A549 (cell line): ENCODE data around the gene PPA1.

Source experiments
- CTCF ChIP-seq: fragments of >200 bp; sonication (Bioruptor Twin); formaldehyde crosslinking; IDR thresholded peaks from 3 replicates; pipeline ENCODE4 v1.5.1; 2016
- EP300 ChIP-seq, 2 experiments: fragments of >200 bp; sonication (Bioruptor Twin); formaldehyde crosslinking; IDR thresholded peaks; 2 replicates in 1 of 2; 3 replicates in 1 of 2; pipeline ENCODE4 v1.6.1; 2016 to 2017
- GATA3 ChIP-seq: IDR thresholded peaks from 2 replicates; pipeline ENCODE4 v1.6.1; 2012; ENCODE audit warnings: borderline replicate concordance
- HDAC2 ChIP-seq: fragments of 200-600 bp; sonication (generic); IDR thresholded peaks from 2 replicates; pipeline ENCODE4 v1.6.1; 2016
- HOXB13 ChIP-seq: fragments of 250-450 bp; sonication (Bioruptor Pico); IDR thresholded peaks from 2 replicates; pipeline ENCODE4 v1.5.0; 2020; ENCODE audit warnings: low read depth, mild to moderate bottlenecking, moderate library complexity
- RAD21 ChIP-seq, 2 experiments: fragments of >200 bp in 1 of 2; sonication (Bioruptor Twin) in 1 of 2; formaldehyde crosslinking in 1 of 2; IDR thresholded peaks in 1 of 2; conservative IDR thresholded peaks in 1 of 2; 2 replicates in 1 of 2; 3 replicates in 1 of 2; pipeline ENCODE4 v1.6.1; 2012 to 2018; ENCODE audit warnings: inconsistent platforms in 1 of 2
- TFCP2L1 ChIP-seq: fragments of 250-450 bp; sonication (Bioruptor Pico); IDR thresholded peaks from 2 replicates; pipeline ENCODE4 v1.5.0; 2021; ENCODE audit warnings: mild to moderate bottlenecking
- USF2 ChIP-seq: fragments of 450-650 bp; IDR thresholded peaks from 2 replicates; pipeline ENCODE4 v1.6.1; 2014; ENCODE audit warnings: antibody characterized with exemption
- ZFP36 ChIP-seq: fragments of 450-650 bp; IDR thresholded peaks from 2 replicates; pipeline ENCODE4 v1.6.1; 2014; ENCODE audit warnings: borderline replicate concordance; ENCODE audit not compliant: partially characterized antibody
- TF ChIP-seq, protein P1 (sequence below): fragments of 150-350 bp; IDR thresholded peaks from 2 replicates; pipeline ENCODE4 v1.6.1; 2014; ENCODE audit warnings: low read depth, mild to moderate bottlenecking, low read length
- TF ChIP-seq, protein P2 (sequence below): fragments of 200-600 bp; sonication (generic); IDR thresholded peaks from 2 replicates; pipeline ENCODE4 v1.6.1; 2016; ENCODE audit warnings: antibody characterized with exemption, mild to moderate bottlenecking, moderate library complexity

GRCh38 chr10:70268376-70268775, 35.1 kb upstream of the PPA1 start:
- TF ChIP-seq EP300 (IDR thresholded peaks at IDR 0.05): no peak
- TF ChIP-seq CTCF: no peak
- no peak for TF ChIP-seq GATA3
- no peak for TF ChIP-seq HDAC2
- TF ChIP-seq, protein P1, sequence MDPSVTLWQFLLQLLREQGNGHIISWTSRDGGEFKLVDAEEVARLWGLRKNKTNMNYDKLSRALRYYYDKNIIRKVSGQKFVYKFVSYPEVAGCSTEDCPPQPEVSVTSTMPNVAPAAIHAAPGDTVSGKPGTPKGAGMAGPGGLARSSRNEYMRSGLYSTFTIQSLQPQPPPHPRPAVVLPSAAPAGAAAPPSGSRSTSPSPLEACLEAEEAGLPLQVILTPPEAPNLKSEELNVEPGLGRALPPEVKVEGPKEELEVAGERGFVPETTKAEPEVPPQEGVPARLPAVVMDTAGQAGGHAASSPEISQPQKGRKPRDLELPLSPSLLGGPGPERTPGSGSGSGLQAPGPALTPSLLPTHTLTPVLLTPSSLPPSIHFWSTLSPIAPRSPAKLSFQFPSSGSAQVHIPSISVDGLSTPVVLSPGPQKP: no peak
- no peak for TF ChIP-seq ZFP36
- no peak for TF ChIP-seq TFCP2L1
- TF ChIP-seq HOXB13 (CRISPR knock-in tag): no peak
- TF ChIP-seq RAD21 (conservative IDR thresholded peaks at IDR 0.05 in 1 of 2, IDR thresholded peaks at IDR 0.05 in 1 of 2): no peak
- TF ChIP-seq USF2: no peak
- TF ChIP-seq, protein P2, sequence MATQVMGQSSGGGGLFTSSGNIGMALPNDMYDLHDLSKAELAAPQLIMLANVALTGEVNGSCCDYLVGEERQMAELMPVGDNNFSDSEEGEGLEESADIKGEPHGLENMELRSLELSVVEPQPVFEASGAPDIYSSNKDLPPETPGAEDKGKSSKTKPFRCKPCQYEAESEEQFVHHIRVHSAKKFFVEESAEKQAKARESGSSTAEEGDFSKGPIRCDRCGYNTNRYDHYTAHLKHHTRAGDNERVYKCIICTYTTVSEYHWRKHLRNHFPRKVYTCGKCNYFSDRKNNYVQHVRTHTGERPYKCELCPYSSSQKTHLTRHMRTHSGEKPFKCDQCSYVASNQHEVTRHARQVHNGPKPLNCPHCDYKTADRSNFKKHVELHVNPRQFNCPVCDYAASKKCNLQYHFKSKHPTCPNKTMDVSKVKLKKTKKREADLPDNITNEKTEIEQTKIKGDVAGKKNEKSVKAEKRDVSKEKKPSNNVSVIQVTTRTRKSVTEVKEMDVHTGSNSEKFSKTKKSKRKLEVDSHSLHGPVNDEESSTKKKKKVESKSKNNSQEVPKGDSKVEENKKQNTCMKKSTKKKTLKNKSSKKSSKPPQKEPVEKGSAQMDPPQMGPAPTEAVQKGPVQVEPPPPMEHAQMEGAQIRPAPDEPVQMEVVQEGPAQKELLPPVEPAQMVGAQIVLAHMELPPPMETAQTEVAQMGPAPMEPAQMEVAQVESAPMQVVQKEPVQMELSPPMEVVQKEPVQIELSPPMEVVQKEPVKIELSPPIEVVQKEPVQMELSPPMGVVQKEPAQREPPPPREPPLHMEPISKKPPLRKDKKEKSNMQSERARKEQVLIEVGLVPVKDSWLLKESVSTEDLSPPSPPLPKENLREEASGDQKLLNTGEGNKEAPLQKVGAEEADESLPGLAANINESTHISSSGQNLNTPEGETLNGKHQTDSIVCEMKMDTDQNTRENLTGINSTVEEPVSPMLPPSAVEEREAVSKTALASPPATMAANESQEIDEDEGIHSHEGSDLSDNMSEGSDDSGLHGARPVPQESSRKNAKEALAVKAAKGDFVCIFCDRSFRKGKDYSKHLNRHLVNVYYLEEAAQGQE: no peak
